ENCODE results near the gene GRIK1. TPM values are rescaled to one million over a fixed set of nuclear protein-coding genes. Genes with fewer than 3 reads are reported as not detected.

The GRIK1 gene
- total RNA-seq, 4 donors from 2014 or later, result 0.30 to 0.76 (median 0.36) TPM

GRCh38 chr21:29691616-29692491, 247.9 kb downstream of the GRIK1 start:
- WGBS, 2 donors, result 88 to 92% methylated on average over 5 of the region's 5 CpGs
- intact Hi-C loops (cut with DNase I; ENCODE audit: low total_unique reads), result no loop called here
- no peak overlapping the region for H3K4me3 ChIP-seq (ENCODE audit: low read depth, poor library complexity, severe bottlenecking)
- TF ChIP-seq CTCF (IDR thresholded peaks at IDR 0.05) (no peak), POLR2A (IDR thresholded peaks at IDR 0.05) (no peak)
- no peak for DNase-seq (ENCODE audit: low spot score in 2 of 2)

GRCh38 chr21:29689753-29690152, 250.0 kb downstream of the GRIK1 start:
- WGBS, 2 donors, result 93 to 94% methylated on average over 6 of the region's 6 CpGs
- intact Hi-C loops (cut with DNase I; ENCODE audit: low total_unique reads), result no loop called here
- no peak overlapping the region for H3K4me3 ChIP-seq (ENCODE audit: low read depth, poor library complexity, severe bottlenecking)
- no peak for DNase-seq (ENCODE audit: low spot score in 2 of 2)
- no peak for TF ChIP-seq POLR2A (IDR thresholded peaks at IDR 0.05)
- TF ChIP-seq CTCF (IDR thresholded peaks at IDR 0.05), result no peak

GRCh38 chr21:29684106-29684505, 255.7 kb downstream of the GRIK1 start:
- TF ChIP-seq POLR2A (IDR thresholded peaks at IDR 0.05), result no peak
- no peak for TF ChIP-seq CTCF (IDR thresholded peaks at IDR 0.05)
- H3K4me3 ChIP-seq (ENCODE audit: low read depth, poor library complexity, severe bottlenecking), result no peak overlapping the region
- DNase-seq (ENCODE audit: low spot score in 2 of 2), result no peak
- 93 to 96% methylated on average over 1 of the region's 1 CpG for WGBS, 2 donors
- intact Hi-C loops (cut with DNase I; ENCODE audit: low total_unique reads), result no loop called here

DNA sequence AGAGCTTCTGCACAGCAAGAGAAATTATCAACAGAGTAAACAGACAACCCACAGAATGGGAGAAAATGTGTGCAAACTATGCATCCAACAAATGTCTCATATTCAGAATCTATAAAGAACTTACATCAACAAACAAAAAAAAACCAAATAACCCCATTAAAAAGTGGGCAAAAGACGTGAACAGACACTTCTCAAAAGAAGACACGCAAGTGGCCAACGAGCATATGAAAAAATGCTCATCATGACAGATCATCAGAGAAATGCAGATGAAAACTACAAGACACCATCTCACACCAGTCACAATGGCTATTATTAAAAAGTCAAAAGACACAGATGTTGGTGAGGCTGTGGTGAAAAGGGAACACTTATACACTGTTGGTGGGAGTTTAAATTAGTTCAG, 257.0 kb downstream of the GRIK1 start:
- WGBS, 2 donors, result 93 to 95% methylated on average over 3 of the region's 3 CpGs
- TF ChIP-seq POLR2A (IDR thresholded peaks at IDR 0.05) (no peak), CTCF (IDR thresholded peaks at IDR 0.05) (no peak)
- intact Hi-C loops (cut with DNase I; ENCODE audit: low total_unique reads), result no loop called here
- DNase-seq (ENCODE audit: low spot score in 2 of 2), result no peak
- H3K4me3 ChIP-seq (ENCODE audit: low read depth, poor library complexity, severe bottlenecking), result no peak overlapping the region

DNA sequence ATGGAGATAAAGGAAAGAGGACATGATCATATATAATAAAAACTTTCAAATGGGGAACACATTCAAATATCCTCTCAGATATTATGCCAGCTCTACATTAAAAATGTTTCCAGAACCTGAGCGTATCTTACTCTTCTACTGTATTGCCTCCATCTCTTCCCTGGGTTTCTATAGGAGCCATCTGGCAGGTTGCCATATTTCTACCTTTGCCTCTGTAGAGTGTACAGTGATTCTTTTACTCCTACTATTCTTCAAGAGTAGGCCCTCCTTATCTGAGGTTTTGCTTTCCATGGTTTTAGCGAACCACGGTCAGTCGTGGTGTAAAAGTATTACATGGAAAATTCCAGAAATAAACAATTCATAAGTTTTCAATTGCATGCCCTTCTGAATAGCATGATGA, 259.5 kb downstream of the GRIK1 start:
- no peak overlapping the region for H3K4me3 ChIP-seq (ENCODE audit: low read depth, poor library complexity, severe bottlenecking)
- intact Hi-C loops (cut with DNase I; ENCODE audit: low total_unique reads), result no loop called here
- DNase-seq (ENCODE audit: low spot score in 2 of 2), result no peak
- TF ChIP-seq POLR2A (IDR thresholded peaks at IDR 0.05) (no peak), CTCF (IDR thresholded peaks at IDR 0.05) (no peak)
- 86 to 89% methylated on average over 4 of the region's 4 CpGs for whole genome bisulfite sequencing, 2 donors
